Raji (cell line): ENCODE results near the gene RHOT1.

Source experiments
- POLR2A ChIP-seq: IDR thresholded peaks from 2 replicates; pipeline ENCODE4 v1.6.1; 2011; ENCODE audit warnings: low read depth, low read length, control low read depth; ENCODE audit not compliant: insufficient read depth

The RHOT1 gene

GRCh38 chr17:32156656-32157055, 14.4 kb downstream of the RHOT1 start:
- no peak for TF ChIP-seq POLR2A

- no peak for TF ChIP-seq POLR2A
These were observed 14.9 kb downstream of the RHOT1 start for GRCh38 chr17:32157225-32157624.

GRCh38 chr17:32158870-32159585, 16.7 kb downstream of the RHOT1 start:
- no peak for TF ChIP-seq POLR2A

- TF ChIP-seq POLR2A = no peak
These were observed 17.5 kb downstream of the RHOT1 start for GRCh38 chr17:32159586-32160438.

GRCh38 chr17:32160526-32160925, 18.2 kb downstream of the RHOT1 start:
- no peak for TF ChIP-seq POLR2A

- TF ChIP-seq POLR2A = no peak
These were observed 18.7 kb downstream of the RHOT1 start for GRCh38 chr17:32161029-32161428.

GRCh38 chr17:32161506-32162365, 19.4 kb downstream of the RHOT1 start:
- no peak for TF ChIP-seq POLR2A

- TF ChIP-seq POLR2A = no peak
These were observed 32.6 kb downstream of the RHOT1 start for GRCh38 chr17:32174889-32175288.

- no peak for TF ChIP-seq POLR2A
These were observed 43.6 kb downstream of the RHOT1 start for GRCh38 chr17:32185875-32186274.

GRCh38 chr17:32187271-32187670, 45.0 kb downstream of the RHOT1 start:
- TF ChIP-seq POLR2A = no peak

GRCh38 chr17:32189343-32189742, 47.0 kb downstream of the RHOT1 start:
- no peak for TF ChIP-seq POLR2A

- TF ChIP-seq POLR2A = no peak
These were observed 49.0 kb downstream of the RHOT1 start for GRCh38 chr17:32191306-32191705.

- no peak for TF ChIP-seq POLR2A
These were observed 50.1 kb downstream of the RHOT1 start for GRCh38 chr17:32192379-32192778.

GRCh38 chr17:32197987-32198386, 55.7 kb downstream of the RHOT1 start:
- no peak for TF ChIP-seq POLR2A

GRCh38 chr17:32206861-32207260, 64.6 kb downstream of the RHOT1 start:
- no peak for TF ChIP-seq POLR2A
